ENCODE data around the gene ACACA.

ACACA gene

DNA sequence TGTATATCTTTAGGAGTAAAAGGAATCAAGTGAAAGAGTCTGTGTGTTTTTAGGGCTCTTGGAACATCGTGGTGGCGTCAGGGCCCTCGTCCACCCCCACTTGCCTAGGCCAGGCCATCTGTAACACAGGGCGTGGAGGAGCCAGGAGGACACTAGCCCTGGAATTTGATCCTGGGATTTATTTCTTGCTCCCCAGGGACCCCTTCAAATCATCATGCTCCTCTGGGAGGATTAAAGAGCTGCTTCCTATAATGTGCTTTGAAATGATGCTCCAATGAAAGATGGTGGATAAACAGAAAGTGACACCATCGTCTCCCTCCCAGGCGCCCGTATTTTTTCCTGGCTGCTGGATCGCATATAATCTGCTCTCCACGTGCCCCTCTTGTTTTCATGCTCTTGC, 344.6 kb downstream of the ACACA start:
- DNase-seq: no peak

DNA sequence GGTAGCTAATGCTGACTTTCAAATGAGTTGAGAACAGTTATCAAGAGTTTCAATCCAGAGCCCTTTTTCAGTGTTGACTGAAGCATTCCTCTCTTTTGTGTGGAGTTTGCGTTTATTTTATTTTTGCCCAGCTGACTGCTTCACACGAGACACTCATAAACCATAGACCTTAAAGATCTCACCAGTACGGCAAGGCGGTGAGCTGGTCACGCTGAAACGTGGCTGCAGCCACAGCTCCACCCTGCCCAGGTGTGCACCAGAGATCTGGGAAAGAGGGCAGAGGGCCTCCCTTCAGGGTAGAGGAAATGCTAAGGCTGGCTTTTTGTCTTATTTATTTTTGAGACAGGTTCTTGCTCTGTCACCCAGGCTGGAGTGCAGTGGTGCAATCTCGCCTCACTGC, 345.7 kb downstream of the ACACA start:
- no peak for DNase-seq

DNA sequence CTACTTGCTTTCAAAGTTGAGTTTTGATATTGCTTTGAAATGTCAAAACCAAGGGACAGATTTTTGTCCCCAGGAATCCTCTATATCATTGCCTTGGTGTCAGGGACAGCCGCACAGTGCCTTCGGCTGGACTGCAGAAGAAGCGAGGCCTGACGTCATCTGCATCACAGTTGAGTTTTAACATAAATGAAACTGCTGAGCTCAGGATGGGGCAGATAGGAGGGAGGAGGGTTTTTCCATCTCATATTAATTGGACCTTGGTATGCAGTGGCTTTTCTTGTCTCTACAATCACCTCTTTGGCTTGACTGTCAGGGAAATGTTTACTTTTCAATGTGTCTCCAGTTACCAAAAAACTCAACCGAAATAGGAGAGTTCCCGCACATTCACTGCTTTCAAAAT, 346.5 kb downstream of the ACACA start:
- no peak for DNase-seq

- DNase-seq: no peak
Observed at GRCh38 chr17:37059493-37059892, 347.1 kb downstream of the ACACA start.

GRCh38 chr17:37056622-37057021, 350.0 kb downstream of the ACACA start:
- DNase-seq: no peak

GRCh38 chr17:37054894-37055293, 351.7 kb downstream of the ACACA start:
- no peak for DNase-seq

DNA sequence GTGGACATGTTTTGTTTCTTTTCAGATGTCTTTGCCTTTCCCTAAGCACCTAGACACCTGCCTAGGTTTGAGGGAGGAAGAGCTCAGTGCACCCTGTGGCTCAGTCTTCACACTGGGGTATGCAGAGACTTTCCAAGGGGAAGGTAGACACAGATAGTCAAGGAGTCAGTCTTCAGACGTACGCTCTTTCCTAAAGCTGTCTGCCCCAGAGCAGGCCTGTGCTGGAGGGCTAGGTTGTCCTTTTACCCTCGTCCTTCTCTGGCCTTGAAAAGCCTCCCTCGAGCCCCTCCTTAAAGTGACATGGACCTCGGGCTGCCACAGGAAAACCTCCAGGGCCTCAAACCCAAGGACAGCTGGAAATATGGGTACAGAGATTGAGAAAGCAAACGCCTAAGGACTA, 354.2 kb downstream of the ACACA start:
- DNase-seq: no peak

GRCh38 chr17:37051833-37052232, 354.8 kb downstream of the ACACA start:
- no peak for DNase-seq

GRCh38 chr17:37051381-37051780, 355.3 kb downstream of the ACACA start:
- DNase-seq: no peak

GRCh38 chr17:37050920-37051319, 355.7 kb downstream of the ACACA start:
- DNase-seq: no peak

DNA sequence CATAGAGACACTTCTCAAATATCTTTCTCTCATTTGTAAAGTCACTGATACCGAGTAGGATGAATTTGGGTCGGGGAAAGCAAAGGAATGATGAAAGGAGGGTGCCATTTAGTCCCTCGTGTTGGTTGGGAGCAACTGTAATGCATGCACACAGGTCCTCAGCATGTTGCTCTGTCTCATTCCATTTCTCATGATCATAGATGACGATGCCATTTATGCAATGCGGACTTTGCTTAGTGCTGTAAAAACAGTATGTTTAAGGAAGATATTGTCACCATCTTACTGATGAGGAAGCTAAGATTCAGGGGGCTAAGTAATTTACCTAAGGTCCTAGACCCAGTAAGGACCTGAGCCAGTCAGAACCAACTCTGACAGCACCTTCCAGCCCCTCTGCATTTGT, 357.8 kb downstream of the ACACA start:
- DNase-seq: no peak

- DNase-seq: peak; percentile 81
Observed at GRCh38 chr17:37047631-37048104, 359.0 kb downstream of the ACACA start.

DNA sequence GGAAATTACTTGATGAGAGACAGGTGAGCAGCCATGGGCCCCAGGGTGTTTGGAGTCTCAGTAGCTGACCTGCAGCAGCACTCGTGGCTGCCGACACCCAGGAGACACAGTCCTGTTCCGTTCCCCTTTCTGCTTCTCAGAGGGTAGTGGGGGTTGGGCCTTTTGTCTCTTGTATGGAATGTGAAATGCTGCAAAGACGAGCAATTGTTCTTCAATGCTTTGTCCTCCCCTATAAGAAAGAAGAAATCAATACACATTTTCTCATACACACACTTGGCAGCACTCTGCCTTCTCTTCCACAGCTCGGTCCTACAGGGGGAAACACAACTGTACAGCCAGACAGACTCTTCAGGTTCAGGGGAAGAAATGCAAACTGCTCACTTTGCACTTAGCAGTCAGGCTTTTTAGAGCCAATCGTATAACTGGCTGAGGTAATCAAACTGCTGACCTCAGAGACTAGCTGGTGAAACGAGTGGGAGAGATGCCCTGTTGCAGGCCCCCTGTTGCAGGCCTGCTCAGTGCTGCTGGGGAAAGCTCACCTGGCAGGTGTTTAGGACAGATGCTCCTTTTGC, 361.2 kb downstream of the ACACA start:
- no peak for DNase-seq

DNA sequence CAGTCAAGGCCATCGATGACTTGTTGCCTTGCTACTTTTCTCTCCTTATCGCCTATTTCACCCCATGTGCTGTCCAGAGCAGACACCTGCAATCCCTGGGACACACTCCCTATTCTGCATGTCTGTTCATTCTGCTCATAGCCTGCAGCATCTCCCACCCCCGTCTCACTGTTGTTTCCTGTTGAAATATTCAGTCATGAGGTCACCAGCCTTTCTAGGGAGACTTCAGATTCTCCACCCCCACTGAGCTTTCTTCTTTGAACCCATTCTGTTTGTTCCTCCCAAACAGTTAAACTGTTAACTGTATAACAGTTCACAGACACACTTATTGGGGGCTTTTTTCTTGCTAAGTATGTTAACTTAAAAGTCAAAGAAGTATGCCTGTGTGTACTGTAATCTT, 363.4 kb downstream of the ACACA start:
- DNase-seq: no peak

GRCh38 chr17:37041932-37042331, 364.7 kb downstream of the ACACA start:
- no peak for DNase-seq

DNA sequence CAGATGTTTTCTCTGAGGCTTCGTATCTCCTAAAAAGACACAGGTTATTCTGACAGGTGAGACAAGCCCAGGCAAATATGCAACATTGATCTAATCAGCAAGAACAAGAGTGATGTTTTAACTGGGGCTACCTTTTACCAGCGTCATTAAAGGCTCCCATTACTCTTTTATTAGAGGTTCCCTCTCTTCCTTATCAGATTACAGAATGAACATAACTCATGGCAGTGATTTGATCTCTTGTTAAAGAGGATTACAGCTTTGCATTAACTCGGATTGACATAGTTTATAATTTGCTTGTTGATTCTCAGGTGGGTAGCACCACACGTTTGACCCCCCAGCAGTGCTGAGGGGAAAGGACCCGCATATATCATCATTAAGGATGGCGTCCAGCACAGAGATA, 367.4 kb downstream of the ACACA start:
- no peak for DNase-seq

GRCh38 chr17:37037590-37038155, 369.0 kb downstream of the ACACA start:
- no peak for DNase-seq

All from activated naive CD4-positive, alpha-beta T cell treated with Interleukin-2 at 50 U/mL for 16 hours (primary cell).